ENCODE data around the gene CAV1.
A peak's percentile ranks its signal among the peaks of the same experiment; 100 is the strongest.

The CAV1 gene

DNA sequence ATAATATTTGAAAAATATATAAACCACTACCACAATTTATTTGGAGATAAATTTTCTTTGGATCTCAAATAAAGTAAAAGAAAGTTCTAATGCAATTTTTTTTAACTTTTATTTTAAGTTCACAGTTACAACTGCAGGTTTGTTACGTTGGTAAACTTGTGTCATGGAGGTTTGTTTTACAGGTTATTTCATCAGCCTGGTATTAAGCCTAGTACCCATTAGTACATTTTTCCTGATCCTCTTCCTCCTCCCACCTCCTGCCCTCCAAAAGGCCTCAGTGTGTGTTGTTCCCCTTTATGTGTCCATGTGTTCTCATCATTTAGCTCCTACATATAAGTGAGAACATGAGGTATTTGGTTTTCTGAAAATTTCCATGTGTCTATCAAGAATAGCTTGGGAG lies 54.5 kb downstream of the CAV1 start:
- DNase-seq (ENCODE audit: low spot score): no peak
- Histone ChIP-seq H3K27ac (no peak overlapping the region), H3K4me3 (no peak overlapping the region)
- TF ChIP-seq CTCF (IDR thresholded peaks at IDR 0.05): no peak

- Histone ChIP-seq H3K4me3 (no peak overlapping the region), H3K27ac (no peak overlapping the region)
- no peak for TF ChIP-seq CTCF (IDR thresholded peaks at IDR 0.05)
- no peak for DNase-seq (ENCODE audit: low spot score)
Observed at GRCh38 chr7:116579835-116580234, 55.0 kb downstream of the CAV1 start.

DNA sequence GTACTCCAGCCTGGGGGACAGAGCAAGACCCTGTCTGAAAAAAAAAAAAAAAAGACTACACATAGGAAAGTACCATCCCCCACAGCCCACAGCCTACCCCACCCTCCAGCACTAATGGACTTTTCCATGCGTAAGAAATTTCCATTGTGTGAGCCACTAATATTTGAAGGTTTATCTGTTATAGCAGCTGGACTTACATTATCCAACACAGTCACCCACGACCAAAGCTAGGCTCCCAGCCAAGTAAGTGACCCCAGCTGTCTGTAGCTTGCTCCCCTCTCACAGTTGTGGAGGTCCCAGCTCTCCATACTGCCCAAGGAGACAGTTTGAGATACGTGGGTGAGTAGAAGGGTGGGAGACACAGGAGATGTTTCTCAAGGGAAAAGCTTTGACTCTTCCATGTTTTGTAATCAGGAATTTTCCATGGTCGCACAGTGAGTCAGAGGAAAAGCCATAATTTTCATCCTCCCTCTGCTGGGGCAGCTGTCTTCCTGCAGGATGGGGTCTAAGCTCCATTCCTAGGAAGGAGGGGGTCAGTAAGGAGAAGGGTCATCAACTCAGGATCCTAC lies 57.4 kb downstream of the CAV1 start:
- H3K27ac ChIP-seq: peak overlapping the region; percentile 72 to 81
- peak overlapping the region; percentile 16 for H3K4me3 ChIP-seq
- peak; percentile 16 for TF ChIP-seq CTCF (IDR thresholded peaks at IDR 0.05)
- DNase-seq (ENCODE audit: low spot score): no peak

DNA sequence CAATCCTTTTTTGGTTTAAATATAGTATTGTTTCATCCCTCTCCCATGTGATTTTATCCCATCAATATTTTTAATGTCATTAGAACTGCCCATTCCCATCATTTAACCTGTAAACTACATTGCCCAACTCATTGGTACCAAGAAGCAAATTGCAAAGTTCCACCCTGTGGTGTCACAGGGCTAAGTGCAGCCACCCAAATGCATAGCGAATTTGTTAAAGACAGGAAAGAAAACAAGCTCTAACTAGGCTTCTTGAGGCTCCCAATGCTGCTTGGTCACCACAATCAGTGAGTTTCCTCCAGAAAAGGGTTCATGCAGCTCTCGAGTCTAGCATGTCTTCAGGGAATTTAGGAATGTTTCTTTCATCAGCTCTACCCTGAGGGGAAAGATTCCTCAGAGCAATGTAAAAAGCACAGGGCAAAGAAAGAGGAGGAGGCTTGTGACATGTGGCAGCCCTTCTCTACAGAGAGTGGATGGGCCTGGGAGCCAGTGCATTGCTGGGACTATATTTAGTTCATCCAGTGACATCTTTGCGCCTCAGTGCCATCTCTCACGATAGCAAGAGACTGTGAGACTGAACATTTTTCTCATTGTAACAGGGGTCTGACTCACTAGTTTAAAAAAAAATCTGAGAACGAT lies 58.1 kb downstream of the CAV1 start:
- H3K27ac ChIP-seq: peak overlapping the region; percentile 72 to 81
- no peak for TF ChIP-seq CTCF (IDR thresholded peaks at IDR 0.05)
- H3K4me3 ChIP-seq: peak overlapping the region; percentile 16
- peak; percentile 86 for DNase-seq (ENCODE audit: low spot score)

- DNase-seq (ENCODE audit: low spot score): no peak
- TF ChIP-seq CTCF (IDR thresholded peaks at IDR 0.05): no peak
- Histone ChIP-seq H3K4me3 (peak overlapping the region; percentile 19), H3K27ac (peak overlapping the region; percentile 72 to 86)
Observed at GRCh38 chr7:116583653-116584052, 58.8 kb downstream of the CAV1 start.

DNA sequence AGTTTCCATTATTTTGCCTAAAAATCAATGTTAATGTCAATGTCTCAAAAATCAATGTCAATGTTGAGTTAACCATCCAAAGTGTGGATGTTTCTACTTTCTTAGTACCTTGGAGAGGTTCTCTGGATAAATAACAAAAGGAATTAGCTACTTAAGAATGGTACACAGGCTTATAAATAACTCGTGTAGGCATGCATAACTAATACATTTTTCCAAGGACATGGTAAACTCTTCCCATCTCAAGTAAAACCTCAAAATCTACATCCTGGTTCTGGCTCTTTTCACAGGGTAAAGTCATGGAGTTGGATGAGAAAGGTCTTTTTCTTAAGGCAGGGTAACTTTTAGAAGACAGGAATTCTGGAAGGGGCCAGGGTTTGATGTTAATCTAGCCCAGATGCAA lies 59.9 kb downstream of the CAV1 start:
- no peak for DNase-seq (ENCODE audit: low spot score)
- no peak overlapping the region for H3K4me3 ChIP-seq
- TF ChIP-seq CTCF (IDR thresholded peaks at IDR 0.05): no peak
- H3K27ac ChIP-seq: peak overlapping the region in 1 of 2 donors; percentile 72

DNA sequence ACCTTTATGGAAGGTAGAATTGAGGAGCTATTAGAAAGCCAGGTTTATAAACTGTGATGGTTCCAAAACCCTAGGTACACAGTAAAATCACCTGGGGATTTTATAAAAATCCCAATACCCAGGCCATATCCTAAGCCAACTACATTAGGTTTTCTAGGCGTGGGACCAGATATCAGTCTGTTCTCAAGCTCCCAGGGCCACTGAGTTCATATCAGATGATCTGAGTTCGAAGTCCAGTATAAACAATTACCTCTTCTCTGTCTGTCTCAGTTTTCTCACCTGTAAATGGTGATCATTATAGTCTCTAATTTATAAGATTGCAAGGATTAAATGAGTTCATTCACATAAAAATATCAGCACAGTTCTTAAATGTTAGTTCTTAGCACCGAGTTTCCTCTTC lies 60.6 kb downstream of the CAV1 start:
- H3K27ac ChIP-seq: no peak overlapping the region
- TF ChIP-seq CTCF (IDR thresholded peaks at IDR 0.05): no peak
- DNase-seq (ENCODE audit: low spot score): no peak
- H3K4me3 ChIP-seq: no peak overlapping the region

Data from coronary artery (tissue), 2 donors.